Mesendoderm (in vitro differentiated cells): Measurements from ENCODE around the gene TEC.
"Not testable (repeated sequence)": the region's sequence is repeated elsewhere in the genome, so short reads cannot be mapped to it uniquely, and the experiment has no call there.

Experiments
- DNase-seq: peaks from one replicate; pipeline ENCODE4 v3.0.0; 2013
- H2AK5ac ChIP-seq: 2 replicates; pipeline ENCODE4 v1.6.1; 2013; ENCODE audit warnings: low read length, inconsistent platforms
- H2BK120ac ChIP-seq: 2 replicates; pipeline ENCODE4 v1.6.1; 2013; ENCODE audit warnings: low read depth, mild to moderate bottlenecking, low read length, moderate library complexity, mixed read lengths
- H2BK15ac ChIP-seq: replicated peaks from 2 replicates; pipeline ENCODE4 v1.6.1; 2013; ENCODE audit warnings: low read depth, mild to moderate bottlenecking, moderate library complexity
- H2BK5ac ChIP-seq: 2 replicates; pipeline ENCODE4 v1.6.1; 2013; ENCODE audit warnings: low read length, inconsistent platforms
- H3K18ac ChIP-seq: 2 replicates; pipeline ENCODE4 v1.6.1; 2013; ENCODE audit warnings: mild to moderate bottlenecking, low read length, mixed read lengths
- H3K23ac ChIP-seq: one replicate; pipeline ENCODE4 v1.6.1; 2013; ENCODE audit warnings: low read length
- H3K27ac ChIP-seq: 2 replicates; pipeline ENCODE4 v1.5.1; 2013; ENCODE audit warnings: low read depth, mild to moderate bottlenecking, inconsistent platforms, low read length, moderate library complexity
- H3K27me3 ChIP-seq: 2 replicates; pipeline ENCODE4 v1.6.1; 2013; ENCODE audit warnings: low read length, control low read depth, mild to moderate bottlenecking, inconsistent platforms; ENCODE audit not compliant: insufficient read depth, poor library complexity
- H3K36me3 ChIP-seq: 2 replicates; pipeline ENCODE4 v1.6.1; 2013; ENCODE audit warnings: low read length, inconsistent platforms; ENCODE audit not compliant: control insufficient read depth, insufficient read depth
- H3K4ac ChIP-seq: one replicate; pipeline ENCODE4 v1.6.1; 2013; ENCODE audit warnings: low read depth, mild to moderate bottlenecking, low read length, moderate library complexity
- H3K4me1 ChIP-seq: 2 replicates; pipeline ENCODE4 v1.6.1; 2013; ENCODE audit warnings: low read depth, low read length, inconsistent platforms; ENCODE audit not compliant: control insufficient read depth
- H3K4me2 ChIP-seq: 2 replicates; pipeline ENCODE4 v1.6.1; 2013; ENCODE audit warnings: low read length
- H3K4me3 ChIP-seq: 2 replicates; pipeline ENCODE4 v1.5.1; 2013; ENCODE audit warnings: mild to moderate bottlenecking, low read length
- H3K56ac ChIP-seq: one replicate; pipeline ENCODE4 v1.6.1; 2013; ENCODE audit warnings: low read length
- H3K79me1 ChIP-seq: 2 replicates; pipeline ENCODE4 v1.6.1; 2013; ENCODE audit warnings: low read length, inconsistent platforms
- H3K79me2 ChIP-seq: 2 replicates; pipeline ENCODE4 v1.6.1; 2013; ENCODE audit warnings: mild to moderate bottlenecking, low read length; ENCODE audit not compliant: control insufficient read depth, insufficient read depth
- H3K9ac ChIP-seq: 2 replicates; pipeline ENCODE4 v1.6.1; 2013; ENCODE audit warnings: low read length, inconsistent platforms
- H4K5ac ChIP-seq: one replicate; pipeline ENCODE4 v1.6.1; 2013; ENCODE audit warnings: low read length
- H4K8ac ChIP-seq: one replicate; pipeline ENCODE4 v1.6.1; 2013; ENCODE audit warnings: low read depth, mild to moderate bottlenecking, control low read depth, low read length, moderate library complexity
- WGBS: extraction: QIAGEN DNeasy Blood & Tissue Kit; methylation state at CpG from one replicate; pipeline ENCODE4 v1.1.7; 2013; ENCODE audit warnings: low lambda C conversion rate, missing lambda C conversion rate; ENCODE audit not compliant: insufficient coverage; ENCODE audit errors: extremely low coverage; 5-methylcytosine and 5-hydroxymethylcytosine counted together

TEC gene

GRCh38 chr4:48187066-48187465, 82.6 kb downstream of the TEC start:
- not testable (repeated sequence) for H4K5ac ChIP-seq, H4K8ac ChIP-seq, H3K56ac ChIP-seq, H3K79me1 ChIP-seq, H3K4ac ChIP-seq, H2AK5ac ChIP-seq, H3K27me3 ChIP-seq, H3K23ac ChIP-seq, H3K27ac ChIP-seq, H2BK120ac ChIP-seq, H3K4me2 ChIP-seq, DNase-seq, H3K36me3 ChIP-seq, H2BK15ac ChIP-seq, H3K4me1 ChIP-seq, H2BK5ac ChIP-seq, H3K18ac ChIP-seq, H3K4me3 ChIP-seq, H3K9ac ChIP-seq, H3K79me2 ChIP-seq
- no CpG with 5 or more reads among the region's 5 CpGs for WGBS

GRCh38 chr4:48186394-48186793, 83.2 kb downstream of the TEC start:
- not testable (repeated sequence) for H2BK5ac ChIP-seq, H3K56ac ChIP-seq, H2BK120ac ChIP-seq, DNase-seq, H4K5ac ChIP-seq, H3K36me3 ChIP-seq, H3K9ac ChIP-seq, H3K27ac ChIP-seq, H3K27me3 ChIP-seq, H2AK5ac ChIP-seq, H3K4me1 ChIP-seq, H3K79me2 ChIP-seq, H3K4ac ChIP-seq, H3K79me1 ChIP-seq, H4K8ac ChIP-seq, H3K23ac ChIP-seq, H3K18ac ChIP-seq, H3K4me3 ChIP-seq, H2BK15ac ChIP-seq, H3K4me2 ChIP-seq
- no CpG with 5 or more reads among the region's 33 CpGs for WGBS

- no peak overlapping the region for H4K8ac ChIP-seq
- H2BK120ac ChIP-seq, result no peak overlapping the region
- no peak overlapping the region for H3K4me3 ChIP-seq
- no peaks in the 10 kb centered on the region for H3K27me3 ChIP-seq
- no peak overlapping the region for H3K4ac ChIP-seq
- DNase-seq, result no peak
- H3K79me2 ChIP-seq, result no peaks in the 10 kb centered on the region
- H3K18ac ChIP-seq, result no peak overlapping the region
- no peak overlapping the region for H2AK5ac ChIP-seq
- H2BK15ac ChIP-seq, result no peak overlapping the region
- H3K56ac ChIP-seq, result no peak overlapping the region
- no CpG with 5 or more reads among the region's 3 CpGs for WGBS
- H4K5ac ChIP-seq, result no peak overlapping the region
- no peaks in the 10 kb centered on the region for H3K36me3 ChIP-seq
- no peaks in the 10 kb centered on the region for H3K4me1 ChIP-seq
- H3K4me2 ChIP-seq, result no peak overlapping the region
- H3K79me1 ChIP-seq, result no peaks in the 10 kb centered on the region
- no peak overlapping the region for H3K9ac ChIP-seq
- H3K23ac ChIP-seq, result no peak overlapping the region
- no peak overlapping the region for H3K27ac ChIP-seq
- H2BK5ac ChIP-seq, result no peak overlapping the region
These were observed 84.8 kb downstream of the TEC start for GRCh38 chr4:48184882-48185281.

- H3K4me3 ChIP-seq, result no peak overlapping the region
- no peak overlapping the region for H2BK5ac ChIP-seq
- H3K4me2 ChIP-seq, result no peak overlapping the region
- no peak overlapping the region for H3K9ac ChIP-seq
- H2AK5ac ChIP-seq, result no peak overlapping the region
- no peak overlapping the region for H3K27ac ChIP-seq
- no peak overlapping the region for H3K18ac ChIP-seq
- H3K4me1 ChIP-seq, result no peaks in the 10 kb centered on the region
- no peak overlapping the region for H2BK120ac ChIP-seq
- no peak for DNase-seq
- no peak overlapping the region for H3K4ac ChIP-seq
- H2BK15ac ChIP-seq, result no peak overlapping the region
- no peaks in the 10 kb centered on the region for H3K79me1 ChIP-seq
- no peak overlapping the region for H3K56ac ChIP-seq
- H3K27me3 ChIP-seq, result no peaks in the 10 kb centered on the region
- no peak overlapping the region for H4K5ac ChIP-seq
- H3K36me3 ChIP-seq, result no peaks in the 10 kb centered on the region
- H4K8ac ChIP-seq, result no peak overlapping the region
- H3K79me2 ChIP-seq, result no peaks in the 10 kb centered on the region
- H3K23ac ChIP-seq, result no peak overlapping the region
These were observed 89.4 kb downstream of the TEC start for GRCh38 chr4:48180234-48180633.

DNA sequence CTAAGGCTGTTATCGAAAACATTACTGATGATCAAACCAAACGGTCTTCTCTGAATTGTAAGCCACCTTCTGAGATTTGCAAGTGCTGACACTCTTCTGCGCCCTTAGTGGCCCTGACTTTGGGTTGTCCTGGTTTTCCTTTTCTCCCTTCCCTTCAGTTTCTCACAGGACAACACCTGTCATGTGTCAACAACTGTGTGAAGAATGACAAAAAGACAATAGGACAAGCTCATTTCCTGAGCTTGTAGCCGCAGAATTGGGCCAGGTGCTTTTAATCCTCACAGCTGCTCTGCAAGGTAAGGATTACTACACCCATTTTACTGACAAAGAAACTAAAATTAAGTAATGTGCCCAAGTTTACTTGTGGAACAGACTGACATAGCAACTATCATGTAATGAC, 90.7 kb downstream of the TEC start:
- H3K18ac ChIP-seq, result no peak overlapping the region
- H2BK15ac ChIP-seq, result no peak overlapping the region
- WGBS, result no CpG with 5 or more reads among the region's 4 CpGs
- H4K8ac ChIP-seq, result no peak overlapping the region
- H3K27ac ChIP-seq, result no peak overlapping the region
- H2AK5ac ChIP-seq, result no peak overlapping the region
- H3K4me2 ChIP-seq, result no peak overlapping the region
- no peak overlapping the region for H4K5ac ChIP-seq
- H3K56ac ChIP-seq, result no peak overlapping the region
- DNase-seq, result peak; percentile 12
- no peaks in the 10 kb centered on the region for H3K27me3 ChIP-seq
- H3K9ac ChIP-seq, result no peak overlapping the region
- no peaks in the 10 kb centered on the region for H3K36me3 ChIP-seq
- no peaks in the 10 kb centered on the region for H3K4me1 ChIP-seq
- H3K23ac ChIP-seq, result no peak overlapping the region
- no peaks in the 10 kb centered on the region for H3K79me2 ChIP-seq
- no peak overlapping the region for H3K4ac ChIP-seq
- H2BK5ac ChIP-seq, result no peak overlapping the region
- H2BK120ac ChIP-seq, result no peak overlapping the region
- H3K4me3 ChIP-seq, result no peak overlapping the region
- no peaks in the 10 kb centered on the region for H3K79me1 ChIP-seq

DNA sequence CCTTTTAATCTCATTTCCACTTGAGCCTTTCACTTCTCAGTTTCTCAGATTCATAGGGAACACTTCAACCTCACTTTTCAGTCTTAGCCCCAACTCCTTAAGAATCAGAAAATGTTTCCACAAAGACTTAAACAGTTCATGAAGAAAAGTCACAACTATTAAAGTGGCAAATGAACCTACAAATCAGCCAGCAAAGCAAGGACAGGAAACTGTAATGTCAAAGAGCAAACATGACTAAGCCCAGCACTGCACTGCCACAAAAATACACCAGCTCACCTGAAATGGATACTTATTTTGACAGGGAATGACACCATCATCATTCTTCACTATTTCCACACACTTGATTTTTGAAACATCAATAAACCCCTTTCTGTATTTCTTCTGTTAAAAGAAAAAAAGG, 93.8 kb downstream of the TEC start:
- Histone ChIP-seq H4K8ac (no peak overlapping the region), H3K4me3 (no peak overlapping the region), H3K36me3 (no peaks in the 10 kb centered on the region), H3K4me1 (no peaks in the 10 kb centered on the region), H3K23ac (no peak overlapping the region), H3K27ac (no peak overlapping the region), H2BK5ac (no peak overlapping the region), H3K4ac (no peak overlapping the region), H3K27me3 (no peaks in the 10 kb centered on the region), H2AK5ac (no peak overlapping the region), H3K79me1 (no peaks in the 10 kb centered on the region), H3K4me2 (no peak overlapping the region), H3K18ac (no peak overlapping the region), H4K5ac (no peak overlapping the region), H2BK120ac (no peak overlapping the region), H2BK15ac (no peak overlapping the region), H3K9ac (no peak overlapping the region), H3K56ac (no peak overlapping the region), H3K79me2 (no peaks in the 10 kb centered on the region)
- no peak for DNase-seq
